ENCODE data around the gene MPRIP. TPM values are rescaled to one million over a fixed set of nuclear protein-coding genes. Genes with fewer than 3 reads are reported as not detected.

The MPRIP gene
- total RNA-seq, 1 experiment from 2014 or later: 140 TPM

DNA sequence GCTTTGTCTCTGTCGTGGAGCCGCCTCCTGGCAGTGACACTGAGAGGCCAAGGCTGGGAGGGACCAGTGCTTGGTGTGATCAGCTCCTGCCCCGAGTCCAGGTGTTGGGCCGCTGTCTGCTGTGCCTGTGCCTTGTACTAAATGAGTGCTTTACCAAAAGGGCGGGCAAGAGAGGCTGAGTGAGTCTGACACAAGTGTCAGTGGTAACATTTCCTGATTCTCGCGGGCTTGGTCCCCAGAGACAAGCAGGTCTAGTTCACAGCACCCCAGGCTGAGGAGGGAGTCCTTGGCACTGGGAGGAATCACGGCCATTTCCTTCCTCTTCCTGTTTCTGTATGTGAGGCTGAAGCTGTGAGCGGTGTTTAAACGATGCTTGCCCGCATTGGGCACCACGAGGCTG is 133.7 kb downstream of the MPRIP start (continued):
- no peak for TF ChIP-seq IRF1 (CRISPR knock-in tag; IDR thresholded peaks at IDR 0.05)
- TF ChIP-seq E2F4 (CRISPR knock-in tag; IDR thresholded peaks at IDR 0.05; ENCODE audit: borderline replicate concordance, low read depth): no peak
- TF ChIP-seq, protein P1, sequence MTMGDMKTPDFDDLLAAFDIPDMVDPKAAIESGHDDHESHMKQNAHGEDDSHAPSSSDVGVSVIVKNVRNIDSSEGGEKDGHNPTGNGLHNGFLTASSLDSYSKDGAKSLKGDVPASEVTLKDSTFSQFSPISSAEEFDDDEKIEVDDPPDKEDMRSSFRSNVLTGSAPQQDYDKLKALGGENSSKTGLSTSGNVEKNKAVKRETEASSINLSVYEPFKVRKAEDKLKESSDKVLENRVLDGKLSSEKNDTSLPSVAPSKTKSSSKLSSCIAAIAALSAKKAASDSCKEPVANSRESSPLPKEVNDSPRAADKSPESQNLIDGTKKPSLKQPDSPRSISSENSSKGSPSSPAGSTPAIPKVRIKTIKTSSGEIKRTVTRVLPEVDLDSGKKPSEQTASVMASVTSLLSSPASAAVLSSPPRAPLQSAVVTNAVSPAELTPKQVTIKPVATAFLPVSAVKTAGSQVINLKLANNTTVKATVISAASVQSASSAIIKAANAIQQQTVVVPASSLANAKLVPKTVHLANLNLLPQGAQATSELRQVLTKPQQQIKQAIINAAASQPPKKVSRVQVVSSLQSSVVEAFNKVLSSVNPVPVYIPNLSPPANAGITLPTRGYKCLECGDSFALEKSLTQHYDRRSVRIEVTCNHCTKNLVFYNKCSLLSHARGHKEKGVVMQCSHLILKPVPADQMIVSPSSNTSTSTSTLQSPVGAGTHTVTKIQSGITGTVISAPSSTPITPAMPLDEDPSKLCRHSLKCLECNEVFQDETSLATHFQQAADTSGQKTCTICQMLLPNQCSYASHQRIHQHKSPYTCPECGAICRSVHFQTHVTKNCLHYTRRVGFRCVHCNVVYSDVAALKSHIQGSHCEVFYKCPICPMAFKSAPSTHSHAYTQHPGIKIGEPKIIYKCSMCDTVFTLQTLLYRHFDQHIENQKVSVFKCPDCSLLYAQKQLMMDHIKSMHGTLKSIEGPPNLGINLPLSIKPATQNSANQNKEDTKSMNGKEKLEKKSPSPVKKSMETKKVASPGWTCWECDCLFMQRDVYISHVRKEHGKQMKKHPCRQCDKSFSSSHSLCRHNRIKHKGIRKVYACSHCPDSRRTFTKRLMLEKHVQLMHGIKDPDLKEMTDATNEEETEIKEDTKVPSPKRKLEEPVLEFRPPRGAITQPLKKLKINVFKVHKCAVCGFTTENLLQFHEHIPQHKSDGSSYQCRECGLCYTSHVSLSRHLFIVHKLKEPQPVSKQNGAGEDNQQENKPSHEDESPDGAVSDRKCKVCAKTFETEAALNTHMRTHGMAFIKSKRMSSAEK (CRISPR knock-in tag; IDR thresholded peaks at IDR 0.05; ENCODE audit: borderline replicate concordance): no peak
- TF ChIP-seq, protein P2, sequence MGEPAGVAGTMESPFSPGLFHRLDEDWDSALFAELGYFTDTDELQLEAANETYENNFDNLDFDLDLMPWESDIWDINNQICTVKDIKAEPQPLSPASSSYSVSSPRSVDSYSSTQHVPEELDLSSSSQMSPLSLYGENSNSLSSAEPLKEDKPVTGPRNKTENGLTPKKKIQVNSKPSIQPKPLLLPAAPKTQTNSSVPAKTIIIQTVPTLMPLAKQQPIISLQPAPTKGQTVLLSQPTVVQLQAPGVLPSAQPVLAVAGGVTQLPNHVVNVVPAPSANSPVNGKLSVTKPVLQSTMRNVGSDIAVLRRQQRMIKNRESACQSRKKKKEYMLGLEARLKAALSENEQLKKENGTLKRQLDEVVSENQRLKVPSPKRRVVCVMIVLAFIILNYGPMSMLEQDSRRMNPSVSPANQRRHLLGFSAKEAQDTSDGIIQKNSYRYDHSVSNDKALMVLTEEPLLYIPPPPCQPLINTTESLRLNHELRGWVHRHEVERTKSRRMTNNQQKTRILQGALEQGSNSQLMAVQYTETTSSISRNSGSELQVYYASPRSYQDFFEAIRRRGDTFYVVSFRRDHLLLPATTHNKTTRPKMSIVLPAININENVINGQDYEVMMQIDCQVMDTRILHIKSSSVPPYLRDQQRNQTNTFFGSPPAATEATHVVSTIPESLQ (CRISPR knock-in tag; IDR thresholded peaks at IDR 0.05): no peak
- no peak for TF ChIP-seq JAZF1 (CRISPR knock-in tag; IDR thresholded peaks at IDR 0.05)
- no peak for TF ChIP-seq RORB (CRISPR knock-in tag; IDR thresholded peaks at IDR 0.05)
- TF ChIP-seq, protein P3, sequence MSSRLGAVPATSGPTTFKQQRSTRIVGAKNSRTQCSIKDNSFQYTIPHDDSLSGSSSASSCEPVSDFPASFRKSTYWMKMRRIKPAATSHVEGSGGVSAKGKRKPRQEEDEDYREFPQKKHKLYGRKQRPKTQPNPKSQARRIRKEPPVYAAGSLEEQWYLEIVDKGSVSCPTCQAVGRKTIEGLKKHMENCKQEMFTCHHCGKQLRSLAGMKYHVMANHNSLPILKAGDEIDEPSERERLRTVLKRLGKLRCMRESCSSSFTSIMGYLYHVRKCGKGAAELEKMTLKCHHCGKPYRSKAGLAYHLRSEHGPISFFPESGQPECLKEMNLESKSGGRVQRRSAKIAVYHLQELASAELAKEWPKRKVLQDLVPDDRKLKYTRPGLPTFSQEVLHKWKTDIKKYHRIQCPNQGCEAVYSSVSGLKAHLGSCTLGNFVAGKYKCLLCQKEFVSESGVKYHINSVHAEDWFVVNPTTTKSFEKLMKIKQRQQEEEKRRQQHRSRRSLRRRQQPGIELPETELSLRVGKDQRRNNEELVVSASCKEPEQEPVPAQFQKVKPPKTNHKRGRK (CRISPR knock-in tag; IDR thresholded peaks at IDR 0.05; ENCODE audit: borderline replicate concordance): no peak

- DNase-seq (ENCODE audit: low spot score) (no peak), ATAC-seq (no peak)
- H3K9me3 Mint-ChIP-seq: no peaks in the 10 kb centered on the region
- no peak overlapping the region for H3K4me3 Mint-ChIP-seq
- ChIA-PET POLR2A (no interaction called here), CTCF (interaction anchor here (1.0 to 2.2 kb wide), 3 partner anchors 30 to 175 kb away, joined by 3 to 7 read pairs (median 4); no protein-coding TSS in a partner anchor)
- H3K36me3 Mint-ChIP-seq: peaks cover 51% of the 10 kb centered on the region
- no peaks in the 10 kb centered on the region for H3K27me3 Mint-ChIP-seq (ENCODE audit: low read depth)
- H3K4me1 Mint-ChIP-seq: peaks cover 8% of the 10 kb centered on the region; the same call in 1 of the 2 replicates
- H3K27ac Mint-ChIP-seq: no peak overlapping the region
- no peak for TF ChIP-seq E2F1 (CRISPR knock-in tag; IDR thresholded peaks at IDR 0.05)
- TF ChIP-seq RELA (CRISPR knock-in tag; IDR thresholded peaks at IDR 0.05; ENCODE audit: borderline replicate concordance): no peak
- no peak for TF ChIP-seq NR2C2 (CRISPR knock-in tag; IDR thresholded peaks at IDR 0.05)
- TF ChIP-seq IRF1 (CRISPR knock-in tag; IDR thresholded peaks at IDR 0.05): no peak
- no peak for TF ChIP-seq ESRRA (CRISPR knock-in tag; IDR thresholded peaks at IDR 0.05; ENCODE audit: borderline replicate concordance)
- TF ChIP-seq FOXP4 (CRISPR knock-in tag; IDR thresholded peaks at IDR 0.05): no peak
- no peak for TF ChIP-seq MYBL2 (CRISPR knock-in tag; IDR thresholded peaks at IDR 0.05)
- TF ChIP-seq CBFB (CRISPR knock-in tag; IDR thresholded peaks at IDR 0.05; ENCODE audit: low read depth): no peak
- TF ChIP-seq, protein P1 (CRISPR knock-in tag; IDR thresholded peaks at IDR 0.05; ENCODE audit: borderline replicate concordance): no peak
Observed at GRCh38 chr17:17176341-17176740, 134.1 kb downstream of the MPRIP start.
